HG03095 (cell line): Measurements from ENCODE around the gene VEGFA.

Source experiments
- ATAC-seq: cut with Tn5 transposase; IDR thresholded peaks from one replicate; pipeline ENCODE4 v1.9.1; 2021; ENCODE audit warnings: moderate library complexity; ENCODE audit not compliant: unreplicated experiment

VEGFA gene

GRCh38 chr6:43759136-43759906 lies 10.7 kb upstream of the VEGFA start:
- no peak for ATAC-seq

- ATAC-seq = no peak
Measured at GRCh38 chr6:43759907-43760206, 10.2 kb upstream of the VEGFA start.

- no peak for ATAC-seq
Measured at GRCh38 chr6:43760210-43761168, 9.5 kb upstream of the VEGFA start.

GRCh38 chr6:43761666-43762409 lies 8.2 kb upstream of the VEGFA start:
- no peak for ATAC-seq

- no peak for ATAC-seq
Measured at GRCh38 chr6:43762410-43762768, 7.6 kb upstream of the VEGFA start.

- no peak for ATAC-seq
Measured at GRCh38 chr6:43762966-43763695, 6.9 kb upstream of the VEGFA start.

- no peak for ATAC-seq
Measured at GRCh38 chr6:43763812-43764522, 6.0 kb upstream of the VEGFA start.

- ATAC-seq = no peak
Measured at GRCh38 chr6:43764772-43765171, 5.2 kb upstream of the VEGFA start.

- ATAC-seq = no peak
Measured at GRCh38 chr6:43765776-43766499, 4.1 kb upstream of the VEGFA start.

GRCh38 chr6:43766500-43766853 lies 3.5 kb upstream of the VEGFA start:
- ATAC-seq = no peak

- ATAC-seq = no peak
Measured at GRCh38 chr6:43766964-43767461, 3.0 kb upstream of the VEGFA start.

- no peak for ATAC-seq
Measured at GRCh38 chr6:43767553-43768505, 2.2 kb upstream of the VEGFA start.

GRCh38 chr6:43768506-43768860 lies 1.5 kb upstream of the VEGFA start:
- no peak for ATAC-seq

- no peak for ATAC-seq
Measured at GRCh38 chr6:43768983-43769525, 957 bp upstream of the VEGFA start.

- no peak for ATAC-seq
Measured at GRCh38 chr6:43770372-43771209, 580 bp downstream of the VEGFA start.

GRCh38 chr6:43771210-43771857 lies 1.3 kb downstream of the VEGFA start:
- ATAC-seq = no peak
